HCT116 (cell line): ENCODE results near the gene SPSB2.

ENCODE experiments used
- EGR1 ChIP-seq: IDR thresholded peaks from 2 replicates; pipeline ENCODE4 v1.6.1; 2012; ENCODE audit warnings: low read depth
- EZH2phosphoT487 ChIP-seq: fragments of 200-600 bp; IDR thresholded peaks from 2 replicates; pipeline ENCODE4 v1.6.1; 2018; ENCODE audit warnings: antibody characterized with exemption, borderline replicate concordance
- FOSL1 ChIP-seq: IDR thresholded peaks from 2 replicates; pipeline ENCODE4 v1.6.1; 2012; ENCODE audit warnings: low read depth
- POLR2A ChIP-seq: IDR thresholded peaks from 2 replicates; pipeline ENCODE4 v1.7.0; 2011; ENCODE audit warnings: borderline replicate concordance; ENCODE audit not compliant: insufficient read depth, insufficient read length; ENCODE audit errors: extremely low read depth
- REST ChIP-seq: IDR thresholded peaks from 2 replicates; pipeline ENCODE4 v1.6.1; 2012; ENCODE audit warnings: low read depth
- SIN3A ChIP-seq: IDR thresholded peaks from 2 replicates; pipeline ENCODE4 v1.6.1; 2012; ENCODE audit warnings: low read depth
- SP1 ChIP-seq: IDR thresholded peaks from 2 replicates; pipeline ENCODE4 v1.6.1; 2012; ENCODE audit warnings: low read depth
- SRF ChIP-seq: IDR thresholded peaks from 2 replicates; pipeline ENCODE4 v1.6.1; 2012; ENCODE audit warnings: low read depth
- YY1 ChIP-seq: IDR thresholded peaks from 2 replicates; pipeline ENCODE4 v1.6.1; 2011; ENCODE audit warnings: low read length, low read depth, moderate library complexity, mild to moderate bottlenecking; ENCODE audit not compliant: insufficient replicate concordance; ENCODE audit errors: extremely low read depth
- TF ChIP-seq, protein P1 (sequence below): IDR thresholded peaks from 2 replicates; pipeline ENCODE4 v1.6.1; 2012
- TF ChIP-seq, protein P2 (sequence below): IDR thresholded peaks from 2 replicates; pipeline ENCODE4 v1.6.1; 2011; ENCODE audit warnings: mild to moderate bottlenecking, low read length, moderate library complexity; ENCODE audit not compliant: insufficient replicate concordance; ENCODE audit errors: extremely low read depth
- TF ChIP-seq, protein P3 (sequence below), 3 experiments: fragments of 200-600 bp in 1 of 3; sonication (generic) in 1 of 3; IDR thresholded peaks in 2 of 3; conservative IDR thresholded peaks in 1 of 3; 2 replicates each; pipeline ENCODE4 v1.5.1; 2012 to 2017; ENCODE audit warnings: low read depth in 2 of 3, low read length in 2 of 3, antibody characterized with exemption in 1 of 3, borderline replicate concordance in 1 of 3, control low read depth in 1 of 3, mild to moderate bottlenecking in 1 of 3, mixed read lengths in 1 of 3, mixed run types in 1 of 3, moderate library complexity in 1 of 3; ENCODE audit not compliant: insufficient read depth in 1 of 3

GRCh38 chr12:6899427-6899826 is 26.3 kb upstream of the SPSB2 start:
- TF ChIP-seq SIN3A (no peak), REST (no peak), SRF (no peak), POLR2A (no peak), YY1 (no peak), EGR1 (no peak), EZH2phosphoT487 (no peak), SP1 (no peak), FOSL1 (no peak)
- TF ChIP-seq, protein P1, sequence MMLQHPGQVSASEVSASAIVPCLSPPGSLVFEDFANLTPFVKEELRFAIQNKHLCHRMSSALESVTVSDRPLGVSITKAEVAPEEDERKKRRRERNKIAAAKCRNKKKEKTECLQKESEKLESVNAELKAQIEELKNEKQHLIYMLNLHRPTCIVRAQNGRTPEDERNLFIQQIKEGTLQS = no peak
- TF ChIP-seq, protein P2, sequence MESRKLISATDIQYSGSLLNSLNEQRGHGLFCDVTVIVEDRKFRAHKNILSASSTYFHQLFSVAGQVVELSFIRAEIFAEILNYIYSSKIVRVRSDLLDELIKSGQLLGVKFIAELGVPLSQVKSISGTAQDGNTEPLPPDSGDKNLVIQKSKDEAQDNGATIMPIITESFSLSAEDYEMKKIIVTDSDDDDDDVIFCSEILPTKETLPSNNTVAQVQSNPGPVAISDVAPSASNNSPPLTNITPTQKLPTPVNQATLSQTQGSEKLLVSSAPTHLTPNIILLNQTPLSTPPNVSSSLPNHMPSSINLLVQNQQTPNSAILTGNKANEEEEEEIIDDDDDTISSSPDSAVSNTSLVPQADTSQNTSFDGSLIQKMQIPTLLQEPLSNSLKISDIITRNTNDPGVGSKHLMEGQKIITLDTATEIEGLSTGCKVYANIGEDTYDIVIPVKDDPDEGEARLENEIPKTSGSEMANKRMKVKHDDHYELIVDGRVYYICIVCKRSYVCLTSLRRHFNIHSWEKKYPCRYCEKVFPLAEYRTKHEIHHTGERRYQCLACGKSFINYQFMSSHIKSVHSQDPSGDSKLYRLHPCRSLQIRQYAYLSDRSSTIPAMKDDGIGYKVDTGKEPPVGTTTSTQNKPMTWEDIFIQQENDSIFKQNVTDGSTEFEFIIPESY = no peak
- TF ChIP-seq, protein P3, sequence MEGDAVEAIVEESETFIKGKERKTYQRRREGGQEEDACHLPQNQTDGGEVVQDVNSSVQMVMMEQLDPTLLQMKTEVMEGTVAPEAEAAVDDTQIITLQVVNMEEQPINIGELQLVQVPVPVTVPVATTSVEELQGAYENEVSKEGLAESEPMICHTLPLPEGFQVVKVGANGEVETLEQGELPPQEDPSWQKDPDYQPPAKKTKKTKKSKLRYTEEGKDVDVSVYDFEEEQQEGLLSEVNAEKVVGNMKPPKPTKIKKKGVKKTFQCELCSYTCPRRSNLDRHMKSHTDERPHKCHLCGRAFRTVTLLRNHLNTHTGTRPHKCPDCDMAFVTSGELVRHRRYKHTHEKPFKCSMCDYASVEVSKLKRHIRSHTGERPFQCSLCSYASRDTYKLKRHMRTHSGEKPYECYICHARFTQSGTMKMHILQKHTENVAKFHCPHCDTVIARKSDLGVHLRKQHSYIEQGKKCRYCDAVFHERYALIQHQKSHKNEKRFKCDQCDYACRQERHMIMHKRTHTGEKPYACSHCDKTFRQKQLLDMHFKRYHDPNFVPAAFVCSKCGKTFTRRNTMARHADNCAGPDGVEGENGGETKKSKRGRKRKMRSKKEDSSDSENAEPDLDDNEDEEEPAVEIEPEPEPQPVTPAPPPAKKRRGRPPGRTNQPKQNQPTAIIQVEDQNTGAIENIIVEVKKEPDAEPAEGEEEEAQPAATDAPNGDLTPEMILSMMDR (IDR thresholded peaks at IDR 0.05 in 2 of 3, conservative IDR thresholded peaks at IDR 0.05 in 1 of 3; ENCODE audit: borderline replicate concordance in 1 of 3, insufficient read depth in 1 of 3, low read depth in 2 of 3, low read length in 2 of 3) = no peak
